ENCODE data around the gene KCND3.
A peak's percentile ranks its signal among the peaks of the same experiment; 100 is the strongest.

Gene KCND3

GRCh38 chr1:111739925-111740765 lies 249.3 kb downstream of the KCND3 start:
- DNase-seq (ENCODE audit: low read depth, low spot score) = no peak
- H3K9me3 ChIP-seq (ENCODE audit: low read depth, low read length) = no peaks in the 10 kb centered on the region
- no peaks in the 10 kb centered on the region for H3K36me3 ChIP-seq (ENCODE audit: insufficient read depth, low read length)
- H3K4me3 ChIP-seq = peak overlapping the region; percentile 89
- H3K27ac ChIP-seq = no peak overlapping the region
- no peak for TF ChIP-seq POLR2AphosphoS5 (IDR thresholded peaks at IDR 0.05; ENCODE audit: borderline replicate concordance, low read depth, low read length)
- peak; percentile 86 for TF ChIP-seq EZH2 (IDR thresholded peaks at IDR 0.05)
- TF ChIP-seq FOXP2 (optimal IDR thresholded peaks at IDR 0.05; ENCODE audit: control extremely low read depth, extremely low read length, insufficient read depth) = no peak
- H3K9ac ChIP-seq (ENCODE audit: insufficient read length) = no peak overlapping the region

- Histone ChIP-seq H3K27ac (no peak within 1 kb of the TSS), H3K9ac (ENCODE audit: insufficient read length) (peak within 1 kb of the TSS; percentile 41), H3K36me3 (ENCODE audit: insufficient read depth, low read length) (no peaks in the 10 kb centered on the region), H3K4me3 (peak within 1 kb of the TSS; percentile 89), H3K9me3 (ENCODE audit: low read depth, low read length) (no peaks in the 10 kb centered on the region)
- no peak for DNase-seq (ENCODE audit: low read depth, low spot score)
- TF ChIP-seq FOXP2 (optimal IDR thresholded peaks at IDR 0.05; ENCODE audit: control extremely low read depth, extremely low read length, insufficient read depth) (no peak), POLR2AphosphoS5 (IDR thresholded peaks at IDR 0.05; ENCODE audit: borderline replicate concordance, low read depth, low read length) (no peak), EZH2 (IDR thresholded peaks at IDR 0.05) (no peak)
Observed at GRCh38 chr1:111739194-111739924, 250.1 kb downstream of the KCND3 start, which contains the start of gene INKA2. INKA2 (minus strand) TSS chr1:111739395; CDS start chr1:111739242, 153 bp downstream.

- Histone ChIP-seq H3K4me3 (peak overlapping the region; percentile 89), H3K27ac (no peak overlapping the region), H3K9ac (ENCODE audit: insufficient read length) (peak overlapping the region; percentile 41), H3K9me3 (ENCODE audit: low read depth, low read length) (no peaks in the 10 kb centered on the region), H3K36me3 (ENCODE audit: insufficient read depth, low read length) (no peaks in the 10 kb centered on the region)
- TF ChIP-seq FOXP2 (optimal IDR thresholded peaks at IDR 0.05; ENCODE audit: control extremely low read depth, extremely low read length, insufficient read depth) (no peak), POLR2AphosphoS5 (IDR thresholded peaks at IDR 0.05; ENCODE audit: borderline replicate concordance, low read depth, low read length) (no peak), EZH2 (IDR thresholded peaks at IDR 0.05) (no peak)
- no peak for DNase-seq (ENCODE audit: low read depth, low spot score)
Observed at GRCh38 chr1:111738436-111739193, 250.9 kb downstream of the KCND3 start.

GRCh38 chr1:111738133-111738435 lies 251.4 kb downstream of the KCND3 start:
- DNase-seq (ENCODE audit: low read depth, low spot score) = no peak
- Histone ChIP-seq H3K4me3 (peak overlapping the region; percentile 89), H3K9ac (ENCODE audit: insufficient read length) (no peak overlapping the region), H3K36me3 (ENCODE audit: insufficient read depth, low read length) (no peaks in the 10 kb centered on the region), H3K27ac (no peak overlapping the region), H3K9me3 (ENCODE audit: low read depth, low read length) (no peaks in the 10 kb centered on the region)
- TF ChIP-seq EZH2 (IDR thresholded peaks at IDR 0.05) = no peak
- no peak for TF ChIP-seq POLR2AphosphoS5 (IDR thresholded peaks at IDR 0.05; ENCODE audit: borderline replicate concordance, low read depth, low read length)
- TF ChIP-seq FOXP2 (optimal IDR thresholded peaks at IDR 0.05; ENCODE audit: control extremely low read depth, extremely low read length, insufficient read depth) = no peak

GRCh38 chr1:111737216-111738132 lies 252.0 kb downstream of the KCND3 start:
- H3K36me3 ChIP-seq (ENCODE audit: insufficient read depth, low read length) = no peaks in the 10 kb centered on the region
- no peak overlapping the region for H3K27ac ChIP-seq
- no peak for TF ChIP-seq EZH2 (IDR thresholded peaks at IDR 0.05)
- TF ChIP-seq FOXP2 (optimal IDR thresholded peaks at IDR 0.05; ENCODE audit: control extremely low read depth, extremely low read length, insufficient read depth) = no peak
- no peak for TF ChIP-seq POLR2AphosphoS5 (IDR thresholded peaks at IDR 0.05; ENCODE audit: borderline replicate concordance, low read depth, low read length)
- no peaks in the 10 kb centered on the region for H3K9me3 ChIP-seq (ENCODE audit: low read depth, low read length)
- no peak for DNase-seq (ENCODE audit: low read depth, low spot score)
- H3K9ac ChIP-seq (ENCODE audit: insufficient read length) = no peak overlapping the region
- H3K4me3 ChIP-seq = peak overlapping the region; percentile 89

GRCh38 chr1:111736548-111737215 lies 252.8 kb downstream of the KCND3 start:
- H3K9ac ChIP-seq (ENCODE audit: insufficient read length) = no peak overlapping the region
- no peak for DNase-seq (ENCODE audit: low read depth, low spot score)
- TF ChIP-seq FOXP2 (optimal IDR thresholded peaks at IDR 0.05; ENCODE audit: control extremely low read depth, extremely low read length, insufficient read depth) (no peak), EZH2 (IDR thresholded peaks at IDR 0.05) (no peak), POLR2AphosphoS5 (IDR thresholded peaks at IDR 0.05; ENCODE audit: borderline replicate concordance, low read depth, low read length) (no peak)
- no peaks in the 10 kb centered on the region for H3K36me3 ChIP-seq (ENCODE audit: insufficient read depth, low read length)
- H3K27ac ChIP-seq = no peak overlapping the region
- no peak overlapping the region for H3K4me3 ChIP-seq
- no peaks in the 10 kb centered on the region for H3K9me3 ChIP-seq (ENCODE audit: low read depth, low read length)

Measured in SK-N-MC (cell line).